Activated naive CD8-positive, alpha-beta T cell treated with anti-CD3 and anti-CD28 coated beads, Interleukin-2, amount 10 ng/mL, durations not matched to agents 7 days and 5 days (primary cell): ENCODE results near the gene WASHC3. TPM values are rescaled to one million over a fixed set of nuclear protein-coding genes. Genes with fewer than 3 reads are reported as not detected.

Experiments used
- ATAC-seq: fragments of 150-1000 bp; cut with Tn5 transposase; one replicate; pipeline ENCODE4 v1.10.0; 2021; ENCODE audit warnings: low read depth, moderate library complexity
- POLR2A ChIA-PET: fragments of 350-600 bp; sonication (Branson Sonifier 250); formaldehyde crosslinking; loops from one replicate; lab custom pipeline; 2021; ENCODE audit warnings: antibody characterized with exemption; lab: Charles Lee
- DNase-seq: peaks from one replicate; pipeline ENCODE4 v3.0.0; 2021
- H3K27ac Mint-ChIP-seq: one replicate; pipeline ENCODE4 v1.8.0; 2022; ENCODE audit warnings: mild to moderate bottlenecking, mixed read lengths
- H3K27me3 Mint-ChIP-seq: one replicate; pipeline ENCODE4 v1.8.0; 2022; ENCODE audit warnings: mild to moderate bottlenecking, moderate library complexity, mixed read lengths
- H3K36me3 Mint-ChIP-seq: one replicate; pipeline ENCODE4 v1.8.0; 2021; ENCODE audit warnings: mild to moderate bottlenecking, mixed read lengths
- H3K4me1 Mint-ChIP-seq: one replicate; pipeline ENCODE4 v1.8.0; 2021; ENCODE audit warnings: mixed read lengths
- H3K4me3 Mint-ChIP-seq: one replicate; pipeline ENCODE4 v1.8.0; 2022; ENCODE audit warnings: mild to moderate bottlenecking, moderate library complexity, mixed read lengths
- H3K9me3 Mint-ChIP-seq: one replicate; pipeline ENCODE4 v1.8.0; 2021; ENCODE audit warnings: mixed read lengths
- total RNA-seq, 2 experiments: library from RNA; stranded (reverse); gene quantifications; one replicate each; pipeline ENCODE4 v1.2.3, GENCODE V29; 2021

The WASHC3 gene
- total RNA-seq, 2 experiments from 2014 or later: 53.2 to 58.0 TPM

- ATAC-seq (no peak), DNase-seq (no peak)
- no peak overlapping the region for H3K4me3 Mint-ChIP-seq
- no peaks in the 10 kb centered on the region for H3K9me3 Mint-ChIP-seq
- H3K27ac Mint-ChIP-seq: no peak overlapping the region
- peaks cover 30% of the 10 kb centered on the region for H3K27me3 Mint-ChIP-seq
- no peaks in the 10 kb centered on the region for H3K4me1 Mint-ChIP-seq
- POLR2A ChIA-PET: no interaction called here
- H3K36me3 Mint-ChIP-seq: no peaks in the 10 kb centered on the region
These were observed 69.7 kb downstream of the WASHC3 start for GRCh38 chr12:101992091-101992490.

- no peak for DNase-seq
- H3K4me1 Mint-ChIP-seq: no peaks in the 10 kb centered on the region
- H3K27ac Mint-ChIP-seq: no peak overlapping the region
- POLR2A ChIA-PET: no interaction called here
- no peak for ATAC-seq
- no peaks in the 10 kb centered on the region for H3K9me3 Mint-ChIP-seq
- H3K4me3 Mint-ChIP-seq: no peak overlapping the region
- peaks cover 22% of the 10 kb centered on the region for H3K27me3 Mint-ChIP-seq
- no peaks in the 10 kb centered on the region for H3K36me3 Mint-ChIP-seq
These were observed 79.5 kb downstream of the WASHC3 start for GRCh38 chr12:101982307-101982706.

- no peak overlapping the region for H3K27ac Mint-ChIP-seq
- H3K4me1 Mint-ChIP-seq: no peaks in the 10 kb centered on the region
- peaks cover 18% of the 10 kb centered on the region for H3K27me3 Mint-ChIP-seq
- no peaks in the 10 kb centered on the region for H3K9me3 Mint-ChIP-seq
- POLR2A ChIA-PET: no interaction called here
- H3K36me3 Mint-ChIP-seq: no peaks in the 10 kb centered on the region
- no peak for ATAC-seq
- no peak for DNase-seq
- no peak overlapping the region for H3K4me3 Mint-ChIP-seq
These were observed 79.9 kb downstream of the WASHC3 start for GRCh38 chr12:101981868-101982267.

- H3K4me3 Mint-ChIP-seq: no peak overlapping the region
- POLR2A ChIA-PET: no interaction called here
- no peak overlapping the region for H3K27ac Mint-ChIP-seq
These were observed 93.0 kb downstream of the WASHC3 start for GRCh38 chr12:101968770-101969169.

GRCh38 chr12:101967506-101967905 is 94.3 kb downstream of the WASHC3 start:
- Mint-ChIP-seq H3K4me3 (no peak overlapping the region), H3K27me3 (peaks cover 5% of the 10 kb centered on the region), H3K4me1 (peaks cover 3% of the 10 kb centered on the region), H3K9me3 (no peaks in the 10 kb centered on the region), H3K36me3 (no peaks in the 10 kb centered on the region), H3K27ac (no peak overlapping the region)
- ATAC-seq (peak; percentile 45), DNase-seq (no peak)
- POLR2A ChIA-PET: no interaction called here

More at GRCh38 chr12:101968770-101969169, 93.0 kb downstream of the WASHC3 start:
- peaks cover 3% of the 10 kb centered on the region for H3K4me1 Mint-ChIP-seq
- ATAC-seq (no peak), DNase-seq (no peak)
- H3K27me3 Mint-ChIP-seq: peaks cover 5% of the 10 kb centered on the region
- H3K36me3 Mint-ChIP-seq: no peaks in the 10 kb centered on the region
- no peaks in the 10 kb centered on the region for H3K9me3 Mint-ChIP-seq

- ATAC-seq (no peak), DNase-seq (no peak)
- Mint-ChIP-seq H3K9me3 (no peaks in the 10 kb centered on the region), H3K36me3 (no peaks in the 10 kb centered on the region), H3K27me3 (peaks cover 3% of the 10 kb centered on the region), H3K4me3 (no peak overlapping the region), H3K4me1 (peaks cover 3% of the 10 kb centered on the region), H3K27ac (no peak overlapping the region)
- POLR2A ChIA-PET: no interaction called here
These were observed 95.3 kb downstream of the WASHC3 start for GRCh38 chr12:101966496-101966895.

GRCh38 chr12:101963697-101964096 is 98.1 kb downstream of the WASHC3 start:
- POLR2A ChIA-PET: no interaction called here
- peaks cover under 1% of the 10 kb centered on the region for H3K27me3 Mint-ChIP-seq
- DNase-seq: no peak
- H3K9me3 Mint-ChIP-seq: peaks cover 5% of the 10 kb centered on the region
- peaks cover 2% of the 10 kb centered on the region for H3K36me3 Mint-ChIP-seq
- peaks cover 3% of the 10 kb centered on the region for H3K4me1 Mint-ChIP-seq
- no peak for ATAC-seq
- no peak overlapping the region for H3K4me3 Mint-ChIP-seq
- H3K27ac Mint-ChIP-seq: no peak overlapping the region

Other genes with a start within 250 kb of the WASHC3 start
- 10 to 100 TPM; 89.5 to 91.1 TPM for gene GNPTAB, start 231.0 kb downstream of the WASHC3 start, total RNA-seq
- 1 to 10 TPM; 2.3 to 4.1 TPM for gene DRAM1, start 184.4 kb downstream of the WASHC3 start, total RNA-seq
- gene NUP37, start 58.1 kb upstream of the WASHC3 start, total RNA-seq: 10 to 100 TPM; 47.7 to 49.2 TPM
- gene PARPBP, start 58.2 kb upstream of the WASHC3 start, total RNA-seq: 10 to 100 TPM; 19.0 to 20.5 TPM
- gene PMCH, start 135.8 kb upstream of the WASHC3 start, total RNA-seq: not detected